GM19397 (cell line): Measurements from ENCODE around the gene MBNL3.

Experiments used
- ATAC-seq: cut with Tn5 transposase; IDR thresholded peaks from one replicate; pipeline ENCODE4 v1.9.1; 2021; ENCODE audit warnings: mild to moderate bottlenecking, moderate library complexity; ENCODE audit not compliant: unreplicated experiment

The MBNL3 gene

GRCh38 chrX:132425744-132426318, 63.0 kb downstream of the MBNL3 start:
- no peak for ATAC-seq

GRCh38 chrX:132423323-132423722, 65.5 kb downstream of the MBNL3 start:
- no peak for ATAC-seq

- no peak for ATAC-seq
These were observed 73.8 kb downstream of the MBNL3 start for GRCh38 chrX:132415012-132415411.

- ATAC-seq, result no peak
These were observed 74.4 kb downstream of the MBNL3 start for GRCh38 chrX:132414404-132414803.

- no peak for ATAC-seq
These were observed 75.4 kb downstream of the MBNL3 start for GRCh38 chrX:132413459-132413858.

GRCh38 chrX:132412208-132412607, 76.6 kb downstream of the MBNL3 start:
- ATAC-seq, result no peak

- no peak for ATAC-seq
These were observed 77.4 kb downstream of the MBNL3 start for GRCh38 chrX:132411310-132411977.

GRCh38 chrX:132409780-132410556, 78.9 kb downstream of the MBNL3 start:
- ATAC-seq, result no peak

- no peak for ATAC-seq
These were observed 81.1 kb downstream of the MBNL3 start for GRCh38 chrX:132407691-132408090.

- ATAC-seq, result no peak
These were observed 82.7 kb downstream of the MBNL3 start for GRCh38 chrX:132406106-132406505.

- no peak for ATAC-seq
These were observed 84.6 kb downstream of the MBNL3 start for GRCh38 chrX:132404266-132404665.

GRCh38 chrX:132401935-132402334, 86.9 kb downstream of the MBNL3 start:
- ATAC-seq, result no peak

- ATAC-seq, result no peak
These were observed 88.1 kb downstream of the MBNL3 start for GRCh38 chrX:132400706-132401105.

- ATAC-seq, result no peak
These were observed 93.2 kb downstream of the MBNL3 start for GRCh38 chrX:132395645-132396044.

GRCh38 chrX:132395026-132395425, 93.8 kb downstream of the MBNL3 start:
- no peak for ATAC-seq

- ATAC-seq, result no peak
These were observed 94.2 kb downstream of the MBNL3 start for GRCh38 chrX:132394591-132394990.

- ATAC-seq, result no peak
These were observed 94.8 kb downstream of the MBNL3 start for GRCh38 chrX:132393992-132394391.

GRCh38 chrX:132393485-132393884, 95.4 kb downstream of the MBNL3 start:
- ATAC-seq, result no peak

- no peak for ATAC-seq
These were observed 95.8 kb downstream of the MBNL3 start for GRCh38 chrX:132393085-132393484.

- no peak for ATAC-seq
These were observed 98.0 kb downstream of the MBNL3 start for GRCh38 chrX:132390792-132391191.

GRCh38 chrX:132389480-132389879, 99.4 kb downstream of the MBNL3 start:
- ATAC-seq, result no peak

- ATAC-seq, result no peak
These were observed 100.5 kb downstream of the MBNL3 start for GRCh38 chrX:132388371-132388770.
